A549 (cell line): ENCODE data around the gene CREBZF. TPM values are rescaled to one million over a fixed set of nuclear protein-coding genes. Genes with fewer than 3 reads are reported as not detected.
A peak's percentile ranks its signal among the peaks of the same experiment; 100 is the strongest.

Experiments
- ATAC-seq, 2 experiments: fragments of 200-7000 bp in 1 of 2; fragments of >200 bp in 1 of 2; cut with Nextera tagmentation in 1 of 2; cut with Tn5 transposase in 1 of 2; 3 replicates each; pipeline versions ENCODE4 v1.8.0 to v1.9.1; 2018 to 2020; ENCODE audit warnings: mild to moderate bottlenecking in 1 of 2, moderate library complexity in 1 of 2
- CTCF ChIA-PET: fragments of 300-600 bp; sonication (Branson Sonifier 250); formaldehyde crosslinking; extraction: SDS; loops from one replicate; lab custom pipeline; 2021; ENCODE audit warnings: antibody characterized with exemption, inconsistent platforms; lab: Yijun Ruan, JAX
- POLR2A ChIA-PET: fragments of 350-600 bp; formaldehyde crosslinking; extraction: SDS; loops from one replicate; lab custom pipeline; 2021; ENCODE audit warnings: antibody characterized with exemption, inconsistent platforms; lab: Yijun Ruan, JAX
- DNase-seq, 2 experiments: peaks; one replicate each; pipeline versions ENCODE4 v3.0.0 to v3.0.0-alpha.2; 2011 to 2016; ENCODE audit warnings: low read depth in 1 of 2, low spot score in 1 of 2
- FAIRE-seq: peaks from 2 replicates; lab custom pipeline; 2011; peaks lifted over from hg19 to GRCh38; lab: Jason Lieb, UNC
- H3K27ac ChIP-seq, 2 experiments: fragments of >200 bp; sonication (Bioruptor Twin); formaldehyde crosslinking; 3 replicates each; pipeline ENCODE4 v1.5.1; 2016 to 2017
- H3K4me1 ChIP-seq: fragments of >200 bp; sonication (Bioruptor Twin); formaldehyde crosslinking; 3 replicates; pipeline ENCODE4 v1.6.1; 2016
- H3K4me2 ChIP-seq: fragments of >200 bp; sonication (Bioruptor Twin); formaldehyde crosslinking; 3 replicates; pipeline ENCODE4 v1.6.1; 2016
- H3K4me3 ChIP-seq: fragments of >200 bp; sonication (Bioruptor Twin); formaldehyde crosslinking; 3 replicates; pipeline ENCODE4 v1.5.1; 2016
- H3K9me3 ChIP-seq: fragments of >200 bp; sonication (Bioruptor Twin); formaldehyde crosslinking; 3 replicates; pipeline ENCODE4 v1.6.1; 2016
- BHLHE40 ChIP-seq: IDR thresholded peaks from 2 replicates; pipeline ENCODE4 v1.6.1; 2012; ENCODE audit warnings: low read depth, low read length, inconsistent platforms
- CBX8 ChIP-seq: fragments of 200-600 bp; sonication (generic); IDR thresholded peaks from 2 replicates; pipeline ENCODE4 v1.6.1; 2016
- CHD2 ChIP-seq: fragments of 150-350 bp; IDR thresholded peaks from 2 replicates; pipeline ENCODE4 v1.6.1; 2014; ENCODE audit warnings: low read length; ENCODE audit not compliant: partially characterized antibody
- CHD4 ChIP-seq: fragments of 200-600 bp; sonication (generic); IDR thresholded peaks from 2 replicates; pipeline ENCODE4 v1.6.1; 2016; ENCODE audit warnings: antibody characterized with exemption, mild to moderate bottlenecking, borderline replicate concordance
- CTCF ChIP-seq: fragments of >200 bp; sonication (Bioruptor Twin); formaldehyde crosslinking; IDR thresholded peaks from 3 replicates; pipeline ENCODE4 v1.5.1; 2016
- E2F6 ChIP-seq: IDR thresholded peaks from 2 replicates; pipeline ENCODE4 v1.6.1; 2012; ENCODE audit warnings: low read depth, borderline replicate concordance
- EHMT2 ChIP-seq: fragments of 200-600 bp; sonication (generic); IDR thresholded peaks from 2 replicates; pipeline ENCODE4 v1.6.1; 2016; ENCODE audit warnings: antibody characterized with exemption, low read depth, mild to moderate bottlenecking, moderate library complexity
- EP300 ChIP-seq, 2 experiments: fragments of >200 bp; sonication (Bioruptor Twin); formaldehyde crosslinking; IDR thresholded peaks; 2 replicates in 1 of 2; 3 replicates in 1 of 2; pipeline ENCODE4 v1.6.1; 2016 to 2017
- HDAC2 ChIP-seq: fragments of 200-600 bp; sonication (generic); IDR thresholded peaks from 2 replicates; pipeline ENCODE4 v1.6.1; 2016
- HOXA7 ChIP-seq: fragments of 250-450 bp; sonication (Bioruptor Pico); IDR thresholded peaks from 2 replicates; pipeline ENCODE4 v1.5.0; 2020; ENCODE audit warnings: mild to moderate bottlenecking, moderate library complexity
- HOXB5 ChIP-seq: fragments of 250-450 bp; sonication (Bioruptor Pico); IDR thresholded peaks from 2 replicates; pipeline ENCODE4 v1.5.0; 2020; ENCODE audit warnings: mild to moderate bottlenecking, moderate library complexity
- JUN ChIP-seq, 2 experiments: fragments of >200 bp; sonication (Bioruptor Twin); formaldehyde crosslinking; IDR thresholded peaks; 2 replicates in 1 of 2; 3 replicates in 1 of 2; pipeline ENCODE4 v1.6.1; 2016 to 2017
- JUNB ChIP-seq: fragments of >200 bp; sonication (Bioruptor Twin); formaldehyde crosslinking; IDR thresholded peaks from 2 replicates; pipeline ENCODE4 v1.6.1; 2016
- KDM5A ChIP-seq: fragments of 200-600 bp; sonication (generic); IDR thresholded peaks from 2 replicates; pipeline ENCODE4 v1.6.1; 2016; ENCODE audit warnings: antibody characterized with exemption, mild to moderate bottlenecking
- MAFK ChIP-seq: fragments of 450-650 bp; IDR thresholded peaks from 2 replicates; pipeline ENCODE4 v1.6.1; 2014; ENCODE audit not compliant: partially characterized antibody
- MAZ ChIP-seq: fragments of 150-350 bp; IDR thresholded peaks from 2 replicates; pipeline ENCODE4 v1.6.1; 2014; ENCODE audit warnings: antibody characterized with exemption, low read depth, low read length, borderline replicate concordance
- NR3C1 ChIP-seq: fragments of >200 bp; sonication (Bioruptor Twin); formaldehyde crosslinking; IDR thresholded peaks from 3 replicates; pipeline ENCODE4 v1.6.1; 2017
- POLR2A ChIP-seq: IDR thresholded peaks from 2 replicates; pipeline ENCODE4 v1.6.1; 2012; ENCODE audit warnings: mild to moderate bottlenecking, low read length
- RNF2 ChIP-seq: fragments of 200-600 bp; sonication (generic); IDR thresholded peaks from 2 replicates; pipeline ENCODE4 v1.6.1; 2016; ENCODE audit warnings: low read depth, mild to moderate bottlenecking, antibody characterized with exemption, moderate library complexity, borderline replicate concordance
- TFCP2L1 ChIP-seq: fragments of 250-450 bp; sonication (Bioruptor Pico); IDR thresholded peaks from 2 replicates; pipeline ENCODE4 v1.5.0; 2021; ENCODE audit warnings: mild to moderate bottlenecking
- ZFP36 ChIP-seq: fragments of 450-650 bp; IDR thresholded peaks from 2 replicates; pipeline ENCODE4 v1.6.1; 2014; ENCODE audit warnings: borderline replicate concordance; ENCODE audit not compliant: partially characterized antibody
- ZSCAN20 ChIP-seq: fragments of 250-450 bp; sonication (Bioruptor Pico); IDR thresholded peaks from 2 replicates; pipeline ENCODE4 v1.8.0; 2022; ENCODE audit warnings: mild to moderate bottlenecking, moderate library complexity
- WGBS: methylation state at CpG from one replicate; pipeline ENCODE4 v1.1.6; 2017; ENCODE audit errors: missing lambda C conversion rate; 5-methylcytosine and 5-hydroxymethylcytosine counted together
- polyA plus RNA-seq, 4 experiments: library from polyadenylated mRNA; depleted of rRNA in 3 of 4; stranded (reverse); fragments of >200 nt; fragmentation: RNase III in 1 of 4; extraction: RNeasy Plus Mini Kit Qiagen cat#74134 plus additional on column Dnase treatment in 1 of 4; gene quantifications; 2 replicates in 3 of 4; 3 replicates in 1 of 4; pipeline ENCODE4 v1.2.3, GENCODE V29; 2011 to 2017
- TF ChIP-seq, protein P1 (sequence below): fragments of 250-450 bp; sonication (Bioruptor Pico); IDR thresholded peaks from 2 replicates; pipeline ENCODE4 v1.5.0; 2021; ENCODE audit warnings: mild to moderate bottlenecking, moderate library complexity, borderline replicate concordance
- TF ChIP-seq, protein P2 (sequence below): fragments of 200-600 bp; sonication (generic); IDR thresholded peaks from 2 replicates; pipeline ENCODE4 v1.6.1; 2016; ENCODE audit warnings: antibody characterized with exemption, mild to moderate bottlenecking, moderate library complexity
- TF ChIP-seq, protein P3 (sequence below): fragments of >200 bp; sonication (Bioruptor Twin); formaldehyde crosslinking; IDR thresholded peaks from 2 replicates; pipeline ENCODE4 v1.6.1; 2016

CREBZF gene
- polyA plus RNA-seq, 2 of the 4 experiments (the other 2 are of a cell fraction) = 57.8 to 61.8 TPM

DNA sequence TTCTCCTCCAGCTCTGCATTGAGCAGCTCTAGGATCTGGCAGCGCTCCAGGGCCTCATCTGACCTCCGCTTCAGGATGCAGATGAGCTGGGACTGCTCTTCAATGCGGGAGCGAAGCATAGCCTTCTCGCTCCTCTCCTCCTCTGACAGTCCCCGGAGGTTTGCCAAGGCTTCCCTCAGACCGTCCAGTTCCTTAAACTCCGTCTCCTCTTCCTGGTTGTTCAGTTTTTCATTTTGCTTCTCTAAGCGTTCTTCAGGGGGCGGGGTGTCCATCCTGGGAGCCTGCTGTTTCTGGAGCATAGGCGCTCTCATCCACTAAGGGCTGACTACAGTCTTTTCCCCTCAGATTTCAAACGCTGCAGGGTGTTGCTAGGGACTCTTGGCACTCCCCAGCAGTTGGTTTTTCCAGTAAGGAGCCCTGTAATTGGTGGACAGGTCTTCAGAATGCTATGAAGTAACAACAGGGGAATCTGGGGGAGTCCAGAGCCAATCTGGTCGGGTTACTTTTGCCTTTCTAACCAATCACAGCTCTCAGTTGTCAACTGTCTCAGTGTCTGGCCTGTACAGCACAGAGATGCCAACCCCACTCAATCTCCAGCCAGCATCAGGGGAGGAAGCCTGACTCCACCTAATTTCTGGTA is 21.0 kb upstream of the CREBZF start, which contains the start of gene CCDC89:
CCDC89 (minus strand) TSS at position 376 of the 640 bp plus-strand sequence; CDS start at position 311, 65 bp downstream.
- ChIA-PET CTCF (interaction anchor here (0.7 to 2.6 kb wide), 3 partner anchors 10 to 169 kb away, joined by 4 to 12 read pairs (median 6); partner anchors contain the start of gene CCDC83), POLR2A (interaction anchor here (1.6 kb wide), 1 partner anchor 21 kb away, joined by 5 read pairs; the partner anchor contains the start of gene CREBZF)
- no peak for TF ChIP-seq KDM5A
- no peak for TF ChIP-seq TFCP2L1 (CRISPR knock-in tag)
- no peak for TF ChIP-seq RNF2
- no peak for TF ChIP-seq BHLHE40
- no peak for TF ChIP-seq HOXB5
- TF ChIP-seq, protein P1, sequence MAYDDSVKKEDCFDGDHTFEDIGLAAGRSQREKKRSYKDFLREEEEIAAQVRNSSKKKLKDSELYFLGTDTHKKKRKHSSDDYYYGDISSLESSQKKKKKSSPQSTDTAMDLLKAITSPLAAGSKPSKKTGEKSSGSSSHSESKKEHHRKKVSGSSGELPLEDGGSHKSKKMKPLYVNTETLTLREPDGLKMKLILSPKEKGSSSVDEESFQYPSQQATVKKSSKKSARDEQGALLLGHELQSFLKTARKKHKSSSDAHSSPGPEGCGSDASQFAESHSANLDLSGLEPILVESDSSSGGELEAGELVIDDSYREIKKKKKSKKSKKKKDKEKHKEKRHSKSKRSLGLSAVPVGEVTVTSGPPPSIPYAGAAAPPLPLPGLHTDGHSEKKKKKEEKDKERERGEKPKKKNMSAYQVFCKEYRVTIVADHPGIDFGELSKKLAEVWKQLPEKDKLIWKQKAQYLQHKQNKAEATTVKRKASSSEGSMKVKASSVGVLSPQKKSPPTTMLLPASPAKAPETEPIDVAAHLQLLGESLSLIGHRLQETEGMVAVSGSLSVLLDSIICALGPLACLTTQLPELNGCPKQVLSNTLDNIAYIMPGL (CRISPR knock-in tag) = no peak
- TF ChIP-seq JUNB = no peak
- no peak within 1 kb of the TSS for H3K4me3 ChIP-seq
- H3K4me1 ChIP-seq = no peaks in the 10 kb centered on the region
- peak in 1 of 2 experiments; percentile 12 for DNase-seq
- H3K9me3 ChIP-seq = no peaks in the 10 kb centered on the region
- H3K27ac ChIP-seq = no peak within 1 kb of the TSS
- ATAC-seq = peak in 1 of 2 experiments; percentile 64; a peak in 3 of 6 replicates
- no peak for FAIRE-seq
- 85% methylated on average over 13 of the region's 13 CpGs for WGBS
- no peak within 1 kb of the TSS for H3K4me2 ChIP-seq

- no peak for FAIRE-seq
- H3K4me3 ChIP-seq = no peak overlapping the region
- TF ChIP-seq, protein P2, sequence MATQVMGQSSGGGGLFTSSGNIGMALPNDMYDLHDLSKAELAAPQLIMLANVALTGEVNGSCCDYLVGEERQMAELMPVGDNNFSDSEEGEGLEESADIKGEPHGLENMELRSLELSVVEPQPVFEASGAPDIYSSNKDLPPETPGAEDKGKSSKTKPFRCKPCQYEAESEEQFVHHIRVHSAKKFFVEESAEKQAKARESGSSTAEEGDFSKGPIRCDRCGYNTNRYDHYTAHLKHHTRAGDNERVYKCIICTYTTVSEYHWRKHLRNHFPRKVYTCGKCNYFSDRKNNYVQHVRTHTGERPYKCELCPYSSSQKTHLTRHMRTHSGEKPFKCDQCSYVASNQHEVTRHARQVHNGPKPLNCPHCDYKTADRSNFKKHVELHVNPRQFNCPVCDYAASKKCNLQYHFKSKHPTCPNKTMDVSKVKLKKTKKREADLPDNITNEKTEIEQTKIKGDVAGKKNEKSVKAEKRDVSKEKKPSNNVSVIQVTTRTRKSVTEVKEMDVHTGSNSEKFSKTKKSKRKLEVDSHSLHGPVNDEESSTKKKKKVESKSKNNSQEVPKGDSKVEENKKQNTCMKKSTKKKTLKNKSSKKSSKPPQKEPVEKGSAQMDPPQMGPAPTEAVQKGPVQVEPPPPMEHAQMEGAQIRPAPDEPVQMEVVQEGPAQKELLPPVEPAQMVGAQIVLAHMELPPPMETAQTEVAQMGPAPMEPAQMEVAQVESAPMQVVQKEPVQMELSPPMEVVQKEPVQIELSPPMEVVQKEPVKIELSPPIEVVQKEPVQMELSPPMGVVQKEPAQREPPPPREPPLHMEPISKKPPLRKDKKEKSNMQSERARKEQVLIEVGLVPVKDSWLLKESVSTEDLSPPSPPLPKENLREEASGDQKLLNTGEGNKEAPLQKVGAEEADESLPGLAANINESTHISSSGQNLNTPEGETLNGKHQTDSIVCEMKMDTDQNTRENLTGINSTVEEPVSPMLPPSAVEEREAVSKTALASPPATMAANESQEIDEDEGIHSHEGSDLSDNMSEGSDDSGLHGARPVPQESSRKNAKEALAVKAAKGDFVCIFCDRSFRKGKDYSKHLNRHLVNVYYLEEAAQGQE = no peak
- no peak for TF ChIP-seq CHD4
- no peak for TF ChIP-seq MAFK
- TF ChIP-seq, protein P3, sequence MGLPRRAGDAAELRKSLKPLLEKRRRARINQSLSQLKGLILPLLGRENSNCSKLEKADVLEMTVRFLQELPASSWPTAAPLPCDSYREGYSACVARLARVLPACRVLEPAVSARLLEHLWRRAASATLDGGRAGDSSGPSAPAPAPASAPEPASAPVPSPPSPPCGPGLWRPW = no peak
- TF ChIP-seq NR3C1 = no peak
- no peak for TF ChIP-seq HOXA7 (CRISPR knock-in tag)
- TF ChIP-seq, protein P1 (CRISPR knock-in tag) = no peak
- no peak for TF ChIP-seq CHD2
- no peak for TF ChIP-seq POLR2A
- TF ChIP-seq EP300 (IDR thresholded peaks at IDR 0.05) = no peak
- no peak for TF ChIP-seq CTCF
- no peak for TF ChIP-seq EHMT2
- no peak for TF ChIP-seq ZSCAN20 (CRISPR knock-in tag)
- TF ChIP-seq MAZ = no peak
- TF ChIP-seq HDAC2 = no peak
- TF ChIP-seq JUN (IDR thresholded peaks at IDR 0.05) = no peak
- no peak for TF ChIP-seq CBX8
- TF ChIP-seq ZFP36 = no peak
- no peak for TF ChIP-seq E2F6
- TF ChIP-seq, all 56 proteins: peak for 0
- no peaks in the 10 kb centered on the region for H3K4me1 ChIP-seq
- POLR2A ChIA-PET = interaction anchor here (1.6 kb wide), 1 partner anchor 21 kb away, joined by 5 read pairs; the partner anchor contains the start of gene CREBZF
- CTCF ChIA-PET = interaction anchor here (1.3 to 2.6 kb wide), 4 partner anchors 11 to 169 kb away, joined by 3 to 12 read pairs (median 5); partner anchors contain the start of gene CCDC83
- DNase-seq = no peak
- peak in 1 of 2 experiments; percentile 35; a peak in 3 of 6 replicates for ATAC-seq
- no peak overlapping the region for H3K4me2 ChIP-seq
- no peaks in the 10 kb centered on the region for H3K9me3 ChIP-seq
- WGBS = 92% methylated on average over 15 of the region's 15 CpGs
- H3K27ac ChIP-seq = no peak overlapping the region
Measured at GRCh38 chr11:85685125-85685819, 20.3 kb upstream of the CREBZF start.
